WTC11 (cell line): Measurements from ENCODE around the gene SERF2. TPM values are rescaled to one million over a fixed set of nuclear protein-coding genes. Genes with fewer than 3 reads are reported as not detected.

Experiments used
- ARID4B ChIP-seq: sonication (generic); formaldehyde crosslinking; IDR thresholded peaks from 2 replicates; pipeline ENCODE4 v1.8.0; 2023; ENCODE audit warnings: missing genetic modification reagents, mild to moderate bottlenecking, borderline replicate concordance
- ATF1 ChIP-seq: sonication (generic); formaldehyde crosslinking; IDR thresholded peaks from 2 replicates; pipeline ENCODE4 v1.8.1; 2023; ENCODE audit warnings: mild to moderate bottlenecking, moderate library complexity, missing genetic modification reagents
- CREM ChIP-seq: sonication (generic); formaldehyde crosslinking; IDR thresholded peaks from 2 replicates; pipeline ENCODE4 v1.8.1; 2022; ENCODE audit warnings: mild to moderate bottlenecking, missing genetic modification reagents, moderate library complexity
- E2F4 ChIP-seq: sonication (generic); formaldehyde crosslinking; IDR thresholded peaks from 2 replicates; pipeline ENCODE4 v1.8.1; 2022; ENCODE audit warnings: low read depth, mild to moderate bottlenecking, moderate library complexity, missing genetic modification reagents, borderline replicate concordance
- ELF4 ChIP-seq: sonication (generic); formaldehyde crosslinking; IDR thresholded peaks from 2 replicates; pipeline ENCODE4 v1.8.1; 2022; ENCODE audit warnings: low read depth, mild to moderate bottlenecking, moderate library complexity, missing genetic modification reagents
- ETV6 ChIP-seq: sonication (generic); formaldehyde crosslinking; IDR thresholded peaks from 2 replicates; pipeline ENCODE4 v1.8.1; 2022; ENCODE audit warnings: mild to moderate bottlenecking, missing genetic modification reagents
- HMGXB4 ChIP-seq: sonication (generic); formaldehyde crosslinking; IDR thresholded peaks from 2 replicates; pipeline ENCODE4 v1.8.1; 2023; ENCODE audit warnings: mild to moderate bottlenecking, moderate library complexity, missing genetic modification reagents
- IRF1 ChIP-seq: sonication (generic); formaldehyde crosslinking; IDR thresholded peaks from 2 replicates; pipeline ENCODE4 v1.8.0; 2023; ENCODE audit warnings: missing genetic modification reagents
- JUN ChIP-seq: sonication (generic); formaldehyde crosslinking; IDR thresholded peaks from 2 replicates; pipeline ENCODE4 v1.8.0; 2023; ENCODE audit warnings: mild to moderate bottlenecking, missing genetic modification reagents
- KAT7 ChIP-seq: sonication (generic); formaldehyde crosslinking; IDR thresholded peaks from 2 replicates; pipeline ENCODE4 v1.8.1; 2023; ENCODE audit warnings: missing genetic modification reagents, mild to moderate bottlenecking, borderline replicate concordance
- MLX ChIP-seq: sonication (generic); formaldehyde crosslinking; IDR thresholded peaks from 2 replicates; pipeline ENCODE4 v1.8.1; 2023; ENCODE audit warnings: mild to moderate bottlenecking, missing genetic modification reagents, moderate library complexity
- MYBL2 ChIP-seq: sonication (generic); formaldehyde crosslinking; IDR thresholded peaks from 2 replicates; pipeline ENCODE4 v1.8.1; 2023; ENCODE audit warnings: mild to moderate bottlenecking, moderate library complexity, missing genetic modification reagents
- NFYB ChIP-seq: sonication (generic); formaldehyde crosslinking; conservative IDR thresholded peaks from 2 replicates; pipeline ENCODE4 v1.8.0; 2022; ENCODE audit warnings: low read depth, missing genetic modification reagents
- NR3C1 ChIP-seq: sonication (generic); formaldehyde crosslinking; conservative IDR thresholded peaks from 2 replicates; pipeline ENCODE4 v1.8.1; 2023; ENCODE audit warnings: low read depth, mild to moderate bottlenecking, missing genetic modification reagents
- SMAD3 ChIP-seq: sonication (generic); formaldehyde crosslinking; IDR thresholded peaks from 2 replicates; pipeline ENCODE4 v1.8.0; 2022; ENCODE audit warnings: missing genetic modification reagents, mild to moderate bottlenecking, borderline replicate concordance
- SP1 ChIP-seq: sonication (generic); formaldehyde crosslinking; conservative IDR thresholded peaks from 2 replicates; pipeline ENCODE4 v1.8.1; 2022; ENCODE audit warnings: missing genetic modification reagents
- USF2 ChIP-seq: sonication (generic); formaldehyde crosslinking; IDR thresholded peaks from 2 replicates; pipeline ENCODE4 v1.8.1; 2023; ENCODE audit warnings: mild to moderate bottlenecking, missing genetic modification reagents, moderate library complexity
- ZBTB21 ChIP-seq: sonication (generic); formaldehyde crosslinking; IDR thresholded peaks from 2 replicates; pipeline ENCODE4 v1.8.1; 2023; ENCODE audit warnings: mild to moderate bottlenecking, missing genetic modification reagents, borderline replicate concordance
- ZBTB43 ChIP-seq: sonication (generic); formaldehyde crosslinking; IDR thresholded peaks from 2 replicates; pipeline ENCODE4 v1.8.1; 2023; ENCODE audit warnings: mild to moderate bottlenecking, missing genetic modification reagents
- ZNF138 ChIP-seq: sonication (generic); formaldehyde crosslinking; conservative IDR thresholded peaks from 2 replicates; pipeline ENCODE4 v1.8.1; 2022; ENCODE audit warnings: mild to moderate bottlenecking, moderate library complexity, missing genetic modification reagents
- ZNF232 ChIP-seq: sonication (generic); formaldehyde crosslinking; IDR thresholded peaks from 2 replicates; pipeline ENCODE4 v1.8.0; 2022; ENCODE audit warnings: mild to moderate bottlenecking, missing genetic modification reagents
- ZNF263 ChIP-seq: sonication (generic); formaldehyde crosslinking; IDR thresholded peaks from 2 replicates; pipeline ENCODE4 v1.8.1; 2022; ENCODE audit warnings: low read depth, mild to moderate bottlenecking, moderate library complexity, missing genetic modification reagents
- ZNF281 ChIP-seq: sonication (generic); formaldehyde crosslinking; IDR thresholded peaks from 2 replicates; pipeline ENCODE4 v1.8.0; 2023; ENCODE audit warnings: mild to moderate bottlenecking, missing genetic modification reagents
- total RNA-seq: library from RNA; stranded (reverse); gene quantifications from 3 replicates; pipeline ENCODE4 v1.2.3, GENCODE V29; 2021

Gene SERF2
- total RNA-seq, 1 experiment from 2014 or later = 694 TPM

- TF ChIP-seq CREM (CRISPR knock-in tag) (peak; percentile 87), SP1 (CRISPR knock-in tag) (peak; percentile 96), ZNF232 (CRISPR knock-in tag) (peak; percentile 86; the same call in 1 of the 2 replicates), JUN (CRISPR knock-in tag) (peak; percentile 83; the same call in 1 of the 2 replicates), HMGXB4 (CRISPR knock-in tag) (peak; percentile 97), KAT7 (CRISPR knock-in tag) (peak; percentile 95), NFYB (CRISPR knock-in tag) (peak; percentile 79), ZNF263 (CRISPR knock-in tag) (peak; percentile 45; the same call in 1 of the 2 replicates), SMAD3 (CRISPR knock-in tag) (peak; percentile 77; the same call in 1 of the 2 replicates), ELF4 (peak; percentile 43; the same call in 1 of the 2 replicates), ZBTB43 (CRISPR knock-in tag) (0 out of 2 replicates have a peak, but pooled peaks have one; percentile 92), ETV6 (CRISPR knock-in tag) (peak; percentile 94), ZBTB21 (CRISPR knock-in tag) (peak; percentile 52; the same call in 1 of the 2 replicates), ATF1 (peak; percentile 60; the same call in 1 of the 2 replicates), ARID4B (CRISPR knock-in tag) (peak; percentile 84), ZNF281 (CRISPR knock-in tag) (peak; percentile 72; the same call in 1 of the 2 replicates), E2F4 (CRISPR knock-in tag) (peak; percentile 78; the same call in 1 of the 2 replicates), MYBL2 (peak; percentile 90; the same call in 1 of the 2 replicates), IRF1 (CRISPR knock-in tag) (0 out of 2 replicates have a peak, but pooled peaks have one; percentile 73), USF2 (peak; percentile 41), MLX (CRISPR knock-in tag) (0 out of 2 replicates have a peak, but pooled peaks have one; percentile 58), NR3C1 (0 out of 2 replicates have a peak, but pooled peaks have one; percentile 65), ZNF138 (CRISPR knock-in tag) (0 out of 2 replicates have a peak, but pooled peaks have one; percentile 4)
Observed at GRCh38 chr15:43746245-43746902, 45.7 kb upstream of the SERF2 start, which contains the start of gene PDIA3 (continued).
